ENCODE data around the gene AP1S1.
"Not testable (repeated sequence)": the region's sequence is repeated elsewhere in the genome, so short reads cannot be mapped to it uniquely, and the experiment has no call there.

DNA sequence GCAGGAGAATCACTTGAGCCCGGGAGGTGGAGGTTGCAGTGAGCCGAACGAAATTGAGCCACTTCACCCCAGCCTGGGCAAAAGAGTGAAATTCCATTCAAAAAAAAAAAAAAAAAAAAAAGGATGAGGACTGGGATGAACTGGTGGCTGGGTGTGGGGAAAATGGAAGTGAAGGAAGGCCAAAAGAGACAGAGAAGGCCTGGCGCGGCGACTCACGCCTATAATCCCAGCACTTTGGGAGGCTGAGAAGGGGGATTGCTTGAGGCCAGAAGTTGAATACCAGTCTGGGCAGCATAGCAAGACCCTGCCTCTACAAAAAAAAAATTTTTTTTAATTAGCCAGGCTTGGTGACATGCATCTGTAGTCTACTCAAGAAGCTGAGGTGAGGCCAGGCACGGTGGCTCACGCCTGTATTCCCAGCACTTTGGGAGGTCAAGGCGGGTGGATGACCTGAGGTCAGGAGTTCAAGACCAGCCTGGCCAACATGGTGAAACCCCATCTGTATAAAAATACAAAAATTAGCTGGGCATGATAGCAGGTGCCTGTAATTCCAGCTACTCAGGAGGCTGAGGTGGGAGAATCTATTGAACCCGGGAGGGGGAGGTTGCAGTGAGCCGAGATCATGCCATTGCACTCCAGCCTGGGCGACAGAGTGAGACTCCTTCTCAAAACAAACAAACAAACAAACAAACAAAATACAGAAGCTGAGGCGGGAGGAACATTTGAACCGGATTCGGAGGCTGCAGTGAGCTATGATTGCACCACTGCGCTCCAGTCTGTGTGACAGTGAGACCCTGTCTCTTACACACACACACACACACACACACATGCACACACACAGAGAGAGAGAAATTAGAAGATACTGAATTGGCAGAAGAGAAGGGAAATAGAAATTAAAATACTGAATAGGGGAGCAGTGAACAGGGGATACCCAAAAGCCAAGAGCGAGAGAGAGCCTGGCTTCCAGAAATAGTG lies 21.4 kb upstream of the AP1S1 start:
- TF ChIP-seq, protein P1, sequence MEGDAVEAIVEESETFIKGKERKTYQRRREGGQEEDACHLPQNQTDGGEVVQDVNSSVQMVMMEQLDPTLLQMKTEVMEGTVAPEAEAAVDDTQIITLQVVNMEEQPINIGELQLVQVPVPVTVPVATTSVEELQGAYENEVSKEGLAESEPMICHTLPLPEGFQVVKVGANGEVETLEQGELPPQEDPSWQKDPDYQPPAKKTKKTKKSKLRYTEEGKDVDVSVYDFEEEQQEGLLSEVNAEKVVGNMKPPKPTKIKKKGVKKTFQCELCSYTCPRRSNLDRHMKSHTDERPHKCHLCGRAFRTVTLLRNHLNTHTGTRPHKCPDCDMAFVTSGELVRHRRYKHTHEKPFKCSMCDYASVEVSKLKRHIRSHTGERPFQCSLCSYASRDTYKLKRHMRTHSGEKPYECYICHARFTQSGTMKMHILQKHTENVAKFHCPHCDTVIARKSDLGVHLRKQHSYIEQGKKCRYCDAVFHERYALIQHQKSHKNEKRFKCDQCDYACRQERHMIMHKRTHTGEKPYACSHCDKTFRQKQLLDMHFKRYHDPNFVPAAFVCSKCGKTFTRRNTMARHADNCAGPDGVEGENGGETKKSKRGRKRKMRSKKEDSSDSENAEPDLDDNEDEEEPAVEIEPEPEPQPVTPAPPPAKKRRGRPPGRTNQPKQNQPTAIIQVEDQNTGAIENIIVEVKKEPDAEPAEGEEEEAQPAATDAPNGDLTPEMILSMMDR (optimal IDR thresholded peaks at IDR 0.05 in 1 of 3, IDR thresholded peaks at IDR 0.05 in 1 of 3, conservative IDR thresholded peaks at IDR 0.05 in 1 of 3; ENCODE audit: extremely low read depth in 1 of 3, insufficient read depth in 2 of 3, low read length in 3 of 3): not testable (repeated sequence)
- TF ChIP-seq EZH2 (IDR thresholded peaks at IDR 0.05; ENCODE audit: low read length): not testable (repeated sequence)

Data from keratinocyte (primary cell).